IgD-negative memory B cell (primary cell): Measurements from ENCODE around the gene PRR5L. TPM values are rescaled to one million over a fixed set of nuclear protein-coding genes. Genes with fewer than 3 reads are reported as not detected.

ENCODE experiments used
- H3K27ac Mint-ChIP-seq, 3 donors: one replicate each; pipeline ENCODE4 v1.8.0; 2020 to 2022; ENCODE audit warnings: mild to moderate bottlenecking in 3 of 3, mixed read lengths in 3 of 3, moderate library complexity in 1 of 3
- H3K27me3 Mint-ChIP-seq: one replicate; pipeline ENCODE4 v1.8.0; 2021; ENCODE audit warnings: mixed read lengths
- H3K36me3 Mint-ChIP-seq: one replicate; pipeline ENCODE4 v1.8.0; 2020; ENCODE audit warnings: mild to moderate bottlenecking, mixed read lengths
- H3K4me1 Mint-ChIP-seq, 3 donors: one replicate each; pipeline ENCODE4 v1.8.0; 2020 to 2022; ENCODE audit warnings: mixed read lengths in 3 of 3, mild to moderate bottlenecking in 1 of 3
- H3K4me3 Mint-ChIP-seq, 4 donors: one replicate each; pipeline ENCODE4 v1.8.0; 2020 to 2022; ENCODE audit warnings: mild to moderate bottlenecking in 4 of 4, mixed read lengths in 4 of 4, moderate library complexity in 3 of 4
- H3K9me3 Mint-ChIP-seq, 3 donors: one replicate each; pipeline ENCODE4 v1.8.0; 2020 to 2021; ENCODE audit warnings: mixed read lengths in 3 of 3, mild to moderate bottlenecking in 1 of 3
- polyA plus RNA-seq: library from polyadenylated mRNA; unstranded; fragments of 300-500 nt; fragmentation: Illumina TruSeq; gene quantifications from one replicate; pipeline ENCODE4 v1.2.3, GENCODE V29; 2021

Gene PRR5L
- polyA plus RNA-seq, 1 donor from 2014 or later = 1.2 TPM

DNA sequence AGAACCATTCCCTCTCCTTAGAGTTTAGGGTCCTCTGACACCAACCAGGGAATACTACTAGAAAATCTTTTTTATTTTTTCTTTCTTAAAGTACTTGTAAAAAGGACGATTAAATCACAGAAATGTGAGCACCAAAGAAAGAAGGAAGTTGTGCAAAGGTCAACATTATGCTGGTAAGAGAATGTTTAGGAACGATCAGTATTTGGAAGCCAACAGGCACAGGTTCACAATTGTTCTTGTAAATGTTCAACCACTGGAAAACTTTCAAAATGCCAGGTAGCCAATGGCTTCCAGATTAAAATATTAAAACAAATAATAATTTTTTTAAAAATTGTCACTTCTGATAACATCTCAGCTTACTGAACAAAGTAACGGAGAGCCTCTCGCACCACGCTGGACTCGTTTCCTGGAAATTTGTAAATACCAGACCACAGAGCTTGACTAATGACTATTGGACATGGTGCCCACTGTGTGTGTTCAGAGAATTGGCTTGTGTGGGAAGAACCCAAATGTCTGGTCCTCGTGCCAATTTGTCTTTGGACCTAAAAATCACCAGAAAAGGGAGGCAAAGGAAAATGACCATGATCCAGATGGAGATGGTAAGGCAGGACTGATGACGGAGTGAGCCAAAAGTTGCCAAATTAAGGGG is 27.6 kb upstream of the PRR5L start:
- Mint-ChIP-seq H3K9me3 (peaks cover 0 to 6% (median 2%) of the 10 kb centered on the region in 3 donors), H3K36me3 (peaks cover 20% of the 10 kb centered on the region), H3K27me3 (no peaks in the 10 kb centered on the region), H3K4me1 (no peaks in the 10 kb centered on the region), H3K27ac (no peak overlapping the region), H3K4me3 (no peak overlapping the region)

DNA sequence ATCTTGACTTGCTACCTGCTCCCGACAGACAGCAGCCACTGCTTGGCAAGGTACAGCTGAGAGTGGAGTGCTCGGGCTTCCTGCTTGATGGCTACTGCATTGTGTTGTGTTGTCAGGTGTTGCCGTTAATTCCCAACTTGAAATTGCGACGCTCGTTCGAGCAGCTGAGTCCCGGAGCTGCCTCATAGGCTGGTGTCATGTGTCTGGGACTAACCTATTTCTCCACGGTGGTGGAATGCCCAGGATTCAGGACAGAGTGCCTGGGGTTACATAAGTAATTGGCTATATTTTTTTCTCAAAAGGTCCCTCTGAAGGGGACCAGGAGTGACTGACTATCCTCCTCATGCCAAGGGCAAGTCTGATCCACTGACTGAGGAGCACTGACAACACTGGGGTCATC is 25.4 kb upstream of the PRR5L start:
- Mint-ChIP-seq H3K27ac (no peak overlapping the region), H3K4me1 (no peaks in the 10 kb centered on the region)

GRCh38 chr11:36271794-36272407 is 24.2 kb upstream of the PRR5L start:
- H3K27ac Mint-ChIP-seq = peak overlapping the region in 1 of 3 donors; percentile 81
- H3K36me3 Mint-ChIP-seq = peaks cover 30% of the 10 kb centered on the region
- H3K27me3 Mint-ChIP-seq = no peaks in the 10 kb centered on the region
- H3K4me3 Mint-ChIP-seq = no peak overlapping the region
- H3K4me1 Mint-ChIP-seq = no peaks in the 10 kb centered on the region
- peaks cover 0 to 6% (median 2%) of the 10 kb centered on the region in 3 donors for H3K9me3 Mint-ChIP-seq

More for the DNA sequence above, 25.4 kb upstream of the PRR5L start:
- no peaks in the 10 kb centered on the region for H3K27me3 Mint-ChIP-seq
- H3K4me3 Mint-ChIP-seq = peak overlapping the region in 1 of 4 donors; percentile 6
- peaks cover 30% of the 10 kb centered on the region for H3K36me3 Mint-ChIP-seq
- H3K9me3 Mint-ChIP-seq = peaks cover 0 to 6% (median 2%) of the 10 kb centered on the region in 3 donors

DNA sequence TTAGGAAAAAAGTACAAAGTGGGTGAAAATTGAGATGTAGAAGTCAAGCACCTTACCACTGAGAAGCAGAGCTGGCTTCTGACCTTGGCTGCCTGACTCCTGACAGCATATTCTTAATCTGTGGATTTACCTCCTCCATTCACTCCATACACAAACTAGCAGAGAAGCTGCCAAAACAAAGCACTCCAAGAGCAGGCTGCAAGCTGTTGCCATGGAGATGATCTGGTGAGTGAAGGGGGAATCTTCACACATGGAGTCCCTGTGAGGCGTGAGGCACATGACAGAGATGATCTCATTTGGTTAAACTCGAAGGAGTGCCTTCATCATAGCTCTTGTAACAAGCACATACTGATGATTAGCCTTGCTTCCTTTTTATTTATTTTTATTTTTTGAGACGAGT is 23.0 kb upstream of the PRR5L start:
- Mint-ChIP-seq H3K4me1 (no peaks in the 10 kb centered on the region), H3K36me3 (peaks cover 30% of the 10 kb centered on the region), H3K9me3 (peaks cover 0 to 6% (median 2%) of the 10 kb centered on the region in 3 donors), H3K4me3 (no peak overlapping the region), H3K27ac (no peak overlapping the region), H3K27me3 (no peaks in the 10 kb centered on the region)

- peaks cover 0 to 6% (median 2%) of the 10 kb centered on the region in 3 donors for H3K9me3 Mint-ChIP-seq
- H3K4me3 Mint-ChIP-seq = no peak overlapping the region
- H3K27me3 Mint-ChIP-seq = no peaks in the 10 kb centered on the region
- peaks cover 30% of the 10 kb centered on the region for H3K36me3 Mint-ChIP-seq
- no peaks in the 10 kb centered on the region for H3K4me1 Mint-ChIP-seq
- no peak overlapping the region for H3K27ac Mint-ChIP-seq
Observed at GRCh38 chr11:36274414-36274813, 21.7 kb upstream of the PRR5L start.

DNA sequence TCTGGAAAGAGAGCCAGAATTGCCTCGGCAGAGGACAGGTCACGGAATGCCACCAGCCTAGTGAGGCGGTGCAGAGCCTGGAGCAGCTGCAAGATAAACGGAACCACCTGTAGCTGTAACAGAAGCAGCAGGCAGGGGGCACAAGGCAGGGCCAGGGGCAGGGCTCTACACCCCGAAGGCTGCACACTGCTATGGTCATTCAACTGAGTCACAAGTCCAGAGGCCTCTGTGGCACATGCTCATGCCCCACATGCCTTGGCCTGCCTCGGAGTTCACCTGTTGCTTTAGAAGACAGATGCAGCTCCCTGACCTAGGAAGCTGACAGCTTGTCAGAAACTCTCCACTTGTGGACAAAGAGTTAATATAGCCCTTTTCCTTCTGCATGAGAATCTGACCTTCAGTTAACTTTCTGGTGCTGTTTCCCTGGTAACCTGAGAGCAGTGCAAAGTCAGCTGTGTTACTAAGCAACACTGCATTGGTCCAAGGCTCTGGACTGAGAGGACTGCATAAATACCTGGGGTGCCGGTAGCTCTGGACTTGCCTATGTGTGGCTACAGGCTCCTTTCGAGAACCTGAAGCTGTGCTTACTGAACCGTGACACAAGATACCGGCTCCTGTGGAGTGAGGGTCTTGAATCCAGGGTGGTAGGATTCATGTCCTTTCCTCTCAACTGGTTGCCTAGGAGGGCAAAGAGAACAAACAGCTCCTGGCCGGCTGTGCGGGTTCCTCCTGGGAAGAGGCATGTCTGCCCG is 17.4 kb upstream of the PRR5L start:
- no peaks in the 10 kb centered on the region for H3K27me3 Mint-ChIP-seq
- H3K36me3 Mint-ChIP-seq = peaks cover 14% of the 10 kb centered on the region
- peaks cover 2 to 7% (median 5%) of the 10 kb centered on the region in 3 donors for H3K4me1 Mint-ChIP-seq
- H3K27ac Mint-ChIP-seq = peak overlapping the region in 1 of 3 donors; percentile 39
- H3K4me3 Mint-ChIP-seq = no peak overlapping the region
- peaks cover 0 to 12% (median 0%) of the 10 kb centered on the region in 3 donors for H3K9me3 Mint-ChIP-seq

- Mint-ChIP-seq H3K4me3 (no peak overlapping the region), H3K27ac (no peak overlapping the region), H3K36me3 (peaks cover 6% of the 10 kb centered on the region), H3K9me3 (peaks cover 0 to 12% (median 0%) of the 10 kb centered on the region in 3 donors), H3K4me1 (peaks cover 5 to 15% (median 15%) of the 10 kb centered on the region in 3 donors), H3K27me3 (no peaks in the 10 kb centered on the region)
Observed at GRCh38 chr11:36280531-36280930, 15.6 kb upstream of the PRR5L start.

DNA sequence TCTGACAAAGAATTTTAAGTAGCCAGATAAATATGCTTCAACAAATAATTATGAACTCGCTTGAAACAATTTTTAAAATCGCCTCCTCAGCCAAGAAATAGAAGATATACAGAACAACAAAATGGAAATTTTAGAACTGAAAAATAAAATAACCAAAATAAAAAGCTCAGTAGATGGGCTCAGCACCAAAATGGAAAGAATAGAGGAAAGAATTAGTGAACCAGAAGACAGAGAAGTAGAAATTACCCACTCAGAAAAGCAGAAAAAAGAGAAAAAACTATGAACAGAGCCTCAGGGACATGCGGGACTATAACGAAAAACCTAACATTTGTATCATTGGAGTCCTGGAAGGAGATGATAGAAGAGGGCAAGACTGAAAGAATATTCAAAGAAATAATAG is 14.2 kb upstream of the PRR5L start:
- peak overlapping the region in 1 of 4 donors; percentile 59 for H3K4me3 Mint-ChIP-seq
- no peaks in the 10 kb centered on the region for H3K27me3 Mint-ChIP-seq

DNA sequence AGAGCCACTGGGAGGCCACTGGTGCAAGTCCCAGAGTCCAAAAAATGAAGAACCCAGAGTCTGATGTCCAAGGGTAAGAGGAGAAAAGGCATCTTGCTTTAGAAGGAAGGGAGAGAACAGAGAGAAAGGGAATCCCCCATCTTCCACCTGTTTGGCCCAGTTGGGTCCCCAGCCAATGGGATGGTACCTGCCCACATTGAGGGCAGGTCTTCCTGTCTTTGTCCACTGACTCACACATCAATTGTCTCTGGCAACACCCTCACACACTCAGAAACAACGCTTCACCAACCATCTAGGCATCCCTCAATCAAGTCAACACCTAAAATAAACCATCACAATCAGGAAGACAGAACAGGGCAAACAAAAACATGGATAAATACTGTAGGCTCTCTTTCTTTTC is 13.2 kb upstream of the PRR5L start:
- Mint-ChIP-seq H3K4me1 (peaks cover 8 to 25% (median 21%) of the 10 kb centered on the region in 3 donors), H3K9me3 (peaks cover 0 to 12% (median 0%) of the 10 kb centered on the region in 3 donors), H3K4me3 (no peak overlapping the region)

More for the DNA sequence above, 14.2 kb upstream of the PRR5L start:
- H3K36me3 Mint-ChIP-seq = peaks cover 6% of the 10 kb centered on the region
- H3K4me1 Mint-ChIP-seq = peaks cover 5 to 24% (median 15%) of the 10 kb centered on the region in 3 donors
- H3K27ac Mint-ChIP-seq = no peak overlapping the region
- peaks cover 0 to 12% (median 0%) of the 10 kb centered on the region in 3 donors for H3K9me3 Mint-ChIP-seq

DNA sequence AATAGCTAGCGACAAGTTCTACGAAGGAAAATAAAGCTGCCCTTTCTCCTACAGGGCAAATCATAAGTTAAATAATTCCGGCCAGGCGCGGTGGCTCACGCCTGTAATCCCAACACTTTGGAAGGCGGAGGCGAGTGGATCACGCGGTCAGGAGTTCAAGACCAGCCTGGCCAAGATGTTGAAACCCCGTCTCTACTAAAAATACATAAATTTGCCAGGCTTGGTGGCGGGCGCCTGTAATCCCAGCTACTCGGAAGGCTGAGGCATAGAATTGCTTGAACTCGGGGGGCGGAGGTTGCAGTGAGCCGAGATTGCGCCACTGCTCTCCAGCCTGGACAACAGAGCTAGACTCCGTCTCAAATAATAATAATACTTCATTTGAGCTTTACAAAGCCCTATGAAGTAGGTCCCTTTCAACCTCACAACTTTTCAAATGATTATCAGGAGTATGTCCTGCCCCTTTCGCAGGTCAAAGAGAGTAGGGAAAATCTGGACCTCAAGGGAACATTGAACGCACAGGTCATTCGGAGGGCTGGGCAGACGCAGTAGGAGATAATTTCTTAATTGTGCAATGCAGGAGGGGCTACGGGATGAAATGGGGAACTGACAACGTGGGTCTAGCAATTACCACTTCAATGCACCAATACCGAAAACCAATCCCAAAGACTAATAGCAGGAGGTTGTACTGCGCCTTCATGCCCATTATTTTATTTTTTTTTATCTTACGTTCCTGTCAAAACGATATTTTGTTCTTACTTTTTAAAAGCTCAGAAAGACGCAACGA is 7.5 kb upstream of the PRR5L start:
- peaks cover 1% of the 10 kb centered on the region for H3K36me3 Mint-ChIP-seq
- peak overlapping the region; percentile 87 to 98 (median 96) for H3K4me3 Mint-ChIP-seq
- peak overlapping the region; percentile 27 to 97 (median 92) for H3K27ac Mint-ChIP-seq
- no peaks in the 10 kb centered on the region for H3K27me3 Mint-ChIP-seq
- H3K4me1 Mint-ChIP-seq = peaks cover 19 to 37% (median 35%) of the 10 kb centered on the region in 3 donors
- no peaks in the 10 kb centered on the region for H3K9me3 Mint-ChIP-seq

More for the DNA sequence above, 13.2 kb upstream of the PRR5L start:
- no peaks in the 10 kb centered on the region for H3K27me3 Mint-ChIP-seq
- H3K27ac Mint-ChIP-seq = no peak overlapping the region
- H3K36me3 Mint-ChIP-seq = peaks cover 6% of the 10 kb centered on the region

GRCh38 chr11:36289226-36289852 is 6.7 kb upstream of the PRR5L start, which contains the start of gene COMMD9:
Gene COMMD9, minus strand, starts transcription at chr11:36289424. Its CDS starts 12 bp downstream, at chr11:36289412.
- Mint-ChIP-seq H3K9me3 (no peaks in the 10 kb centered on the region), H3K4me3 (peak within 1 kb of the TSS; percentile 87 to 98 (median 96)), H3K27ac (peak within 1 kb of the TSS; percentile 27 to 97 (median 92)), H3K4me1 (peaks cover 19 to 35% (median 32%) of the 10 kb centered on the region in 3 donors), H3K27me3 (no peaks in the 10 kb centered on the region), H3K36me3 (peaks cover 1% of the 10 kb centered on the region)

DNA sequence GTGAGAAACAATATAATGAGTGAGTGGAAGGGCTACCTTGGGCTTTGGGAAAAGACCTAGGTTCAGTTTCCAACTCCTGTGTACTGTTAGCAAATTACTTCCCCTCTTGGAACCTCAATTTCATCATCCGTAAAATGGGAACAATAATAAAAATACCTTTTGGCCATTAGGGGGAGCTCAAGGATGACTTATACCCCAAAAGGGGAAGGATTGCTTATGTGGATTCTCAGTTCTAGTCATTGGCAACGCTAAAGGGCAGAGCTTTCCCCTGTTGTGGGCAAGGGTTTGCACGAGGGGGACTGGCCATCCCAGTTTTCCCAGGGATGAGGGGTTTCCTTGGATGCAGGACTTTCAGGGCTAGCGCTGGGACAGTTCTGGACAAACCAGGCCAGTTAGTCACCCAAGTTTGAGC is 3.8 kb upstream of the PRR5L start:
- Mint-ChIP-seq H3K27ac (peak overlapping the region in 1 of 3 donors; percentile 18), H3K4me3 (peak overlapping the region in 1 of 4 donors; percentile 69), H3K27me3 (no peaks in the 10 kb centered on the region), H3K4me1 (peaks cover 15 to 26% (median 18%) of the 10 kb centered on the region in 3 donors), H3K36me3 (peaks cover 1% of the 10 kb centered on the region), H3K9me3 (no peaks in the 10 kb centered on the region)

GRCh38 chr11:36296884-36297543 is 926 bp downstream of the PRR5L start:
- no peak overlapping the region for H3K4me3 Mint-ChIP-seq

More at GRCh38 chr11:36296884-36297543, 926 bp downstream of the PRR5L start:
- Mint-ChIP-seq H3K27ac (no peak overlapping the region), H3K4me1 (peaks cover 1 to 6% (median 3%) of the 10 kb centered on the region in 3 donors), H3K36me3 (no peaks in the 10 kb centered on the region), H3K27me3 (peaks cover 3% of the 10 kb centered on the region), H3K9me3 (no peaks in the 10 kb centered on the region)
